T47D (cell line): ENCODE measurements around the gene DNAJC10.
A peak's percentile ranks its signal among the peaks of the same experiment; 100 is the strongest.
"Not testable (repeated sequence)": the region's sequence is repeated elsewhere in the genome, so short reads cannot be mapped to it uniquely, and the experiment has no call there.

Experiments
- DNase-seq, 2 experiments: peaks; one replicate each; pipeline versions ENCODE4 v3.0.0 to v3.0.0-alpha.2; 2011 to 2012; ENCODE audit warnings: low read depth in 1 of 2, low spot score in 1 of 2
- JUND ChIP-seq: IDR thresholded peaks from 2 replicates; pipeline ENCODE4 v1.6.1; 2012; ENCODE audit warnings: low read depth
- in situ Hi-C: cut with HindIII; loops from 2 replicates; pipeline ENCODE4 v1.10.0; 2016; ENCODE audit warnings: low sequenced_read_pairs, low pct_unique_long_range_greater_than_20kb

DNAJC10 gene

DNA sequence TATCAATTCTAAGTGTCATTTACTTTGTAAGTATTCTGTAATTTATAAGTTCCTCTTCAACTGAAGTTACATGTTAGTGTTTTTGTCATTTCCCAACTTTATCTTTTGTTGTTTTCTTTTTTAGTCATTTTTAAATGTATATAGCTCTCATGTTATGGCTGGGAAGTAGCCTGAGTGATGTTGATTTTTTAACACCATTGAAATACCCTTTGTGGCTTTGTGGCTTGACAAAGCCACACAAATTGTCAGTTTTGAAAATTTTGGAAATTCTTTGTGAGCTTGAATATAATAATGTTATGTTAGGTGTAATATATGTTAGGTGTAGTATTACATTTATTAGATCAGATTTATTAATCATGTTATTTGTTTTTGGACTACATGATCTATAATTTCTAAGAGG, 16.7 kb downstream of the DNAJC10 start:
- no peak for DNase-seq
- TF ChIP-seq JUND = no peak
- in situ Hi-C loops = no loop called here

DNA sequence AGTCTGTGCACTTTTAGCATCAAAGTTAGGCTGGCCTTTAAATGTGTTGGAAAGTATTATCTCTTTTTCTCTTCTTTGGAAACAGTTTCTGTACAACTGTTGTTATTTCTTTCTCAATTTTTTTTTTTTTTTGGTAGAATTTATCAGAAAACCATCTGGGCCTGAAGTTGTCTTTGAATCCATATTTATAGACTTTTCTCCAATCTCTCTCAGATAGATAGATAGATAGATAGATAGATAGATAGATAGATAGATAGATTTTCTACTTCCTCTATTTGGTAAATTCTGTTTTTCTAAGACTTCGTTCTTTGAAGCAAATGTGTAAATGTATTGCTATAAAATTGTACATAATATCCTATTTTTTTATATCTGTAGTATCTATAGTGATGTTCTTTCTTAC, 17.5 kb downstream of the DNAJC10 start:
- in situ Hi-C loops = no loop called here
- TF ChIP-seq JUND = no peak

GRCh38 chr2:182736856-182737255, 20.8 kb downstream of the DNAJC10 start:
- in situ Hi-C loops = not testable (repeated sequence)

More for the DNA sequence above, 17.5 kb downstream of the DNAJC10 start:
- no peak for DNase-seq

GRCh38 chr2:182740701-182741100, 24.6 kb downstream of the DNAJC10 start:
- in situ Hi-C loops = no loop called here
- TF ChIP-seq JUND = no peak
- no peak for DNase-seq

More at GRCh38 chr2:182736856-182737255, 20.8 kb downstream of the DNAJC10 start:
- DNase-seq = not testable (repeated sequence)

GRCh38 chr2:182741620-182742019, 25.6 kb downstream of the DNAJC10 start:
- in situ Hi-C loops = no loop called here
- no peak for DNase-seq
- no peak for TF ChIP-seq JUND

- no peak for TF ChIP-seq JUND
- in situ Hi-C loops = no loop called here
- no peak for DNase-seq
Measured at GRCh38 chr2:182744490-182744889, 28.4 kb downstream of the DNAJC10 start.

GRCh38 chr2:182745061-182745460, 29.0 kb downstream of the DNAJC10 start:
- no peak for TF ChIP-seq JUND
- peak in 1 of 2 experiments; percentile 65 for DNase-seq
- in situ Hi-C loops = no loop called here

DNA sequence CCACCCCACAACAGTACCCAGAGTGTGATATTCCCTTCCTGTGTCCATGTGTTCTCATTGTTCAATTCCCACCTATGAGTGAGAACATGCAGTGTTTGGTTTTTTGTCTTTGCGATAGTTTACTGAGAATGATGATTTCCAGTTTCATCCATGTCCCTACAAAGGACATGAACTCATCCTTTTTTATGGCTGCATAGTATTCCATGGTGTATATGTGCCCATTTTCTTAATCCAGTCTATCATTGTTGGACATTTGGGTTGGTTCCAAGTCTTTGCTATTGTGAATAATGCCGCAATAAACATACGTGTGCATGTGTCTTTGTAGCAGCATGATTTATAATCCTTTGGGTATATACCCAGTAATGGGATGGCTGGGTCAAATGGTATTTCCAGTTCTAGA, 29.8 kb downstream of the DNAJC10 start:
- in situ Hi-C loops = not testable (repeated sequence)

GRCh38 chr2:182754231-182754630, 38.2 kb downstream of the DNAJC10 start:
- in situ Hi-C loops = no loop called here
- no peak for TF ChIP-seq JUND
- no peak for DNase-seq

More for the DNA sequence above, 29.8 kb downstream of the DNAJC10 start:
- not testable (repeated sequence) for DNase-seq

DNA sequence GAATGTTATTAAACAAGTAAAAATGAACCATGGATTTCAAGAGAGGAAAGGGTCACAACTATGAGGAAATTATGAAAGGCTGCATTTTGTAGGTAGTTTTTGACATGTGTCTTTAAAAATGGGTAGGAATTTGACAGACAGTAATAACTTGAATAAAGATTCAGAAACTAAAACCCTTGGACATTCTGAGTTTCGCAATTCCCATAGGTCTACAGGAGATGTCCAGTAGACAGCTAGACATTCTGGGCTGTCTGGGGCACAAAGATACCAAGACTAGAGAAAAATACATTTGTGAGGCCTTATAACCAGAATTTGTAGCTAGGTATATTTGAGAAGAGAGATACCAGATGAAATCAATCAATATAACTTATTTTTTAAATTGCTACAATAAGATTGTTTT, 42.3 kb downstream of the DNAJC10 start:
- no peak for TF ChIP-seq JUND
- in situ Hi-C loops = no loop called here
- no peak for DNase-seq

GRCh38 chr2:182761903-182762302, 45.8 kb downstream of the DNAJC10 start:
- TF ChIP-seq JUND = no peak
- DNase-seq = no peak
- in situ Hi-C loops = no loop called here

- in situ Hi-C loops = no loop called here
- DNase-seq = peak in 1 of 2 experiments; percentile 58
- no peak for TF ChIP-seq JUND
Measured at GRCh38 chr2:182763311-182763912, 47.4 kb downstream of the DNAJC10 start.

DNA sequence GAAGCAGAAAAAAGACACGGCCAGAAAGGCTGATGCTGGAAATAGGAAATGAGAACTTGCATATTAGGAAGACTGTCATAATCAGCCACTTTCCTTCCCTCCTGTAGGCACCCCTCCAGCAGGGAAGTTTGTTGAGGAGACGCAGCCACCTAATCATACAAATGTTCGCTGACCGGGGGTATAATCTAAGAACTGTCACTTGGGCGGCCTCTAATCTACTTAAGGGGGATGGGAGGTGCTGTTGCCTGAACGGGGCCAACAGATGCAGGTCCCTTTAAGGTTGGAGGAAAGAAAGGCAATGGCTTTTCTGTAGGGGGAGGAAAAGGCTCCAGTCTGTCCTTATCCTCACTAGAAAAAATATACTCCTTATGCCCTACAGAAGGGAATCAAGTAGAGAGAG, 50.6 kb downstream of the DNAJC10 start:
- in situ Hi-C loops = no loop called here
- TF ChIP-seq JUND = no peak
- DNase-seq = no peak

GRCh38 chr2:182767578-182767977, 51.5 kb downstream of the DNAJC10 start:
- in situ Hi-C loops = no loop called here
- peak in 1 of 2 experiments; percentile 43 for DNase-seq
- TF ChIP-seq JUND = no peak

DNA sequence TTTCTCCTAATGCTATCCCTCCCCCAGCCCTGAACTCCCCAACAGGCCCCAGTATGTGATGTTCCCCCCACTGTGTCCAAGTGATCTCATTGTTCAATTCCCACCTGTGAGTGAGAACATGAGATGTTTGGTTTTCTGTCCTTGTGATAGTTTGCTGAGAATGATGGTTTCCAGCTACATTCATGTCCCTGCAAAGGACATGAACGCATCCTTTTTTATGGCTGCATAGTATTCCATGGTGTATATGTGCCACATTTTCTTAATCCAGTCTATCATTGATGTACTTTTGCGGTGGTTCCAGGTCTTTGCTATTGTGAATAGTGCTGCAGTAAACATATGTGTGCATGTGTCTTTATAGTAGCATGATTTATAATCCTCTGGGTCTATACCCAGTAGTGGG, 52.9 kb downstream of the DNAJC10 start:
- in situ Hi-C loops = not testable (repeated sequence)

More for the DNA sequence above, 52.9 kb downstream of the DNAJC10 start:
- DNase-seq = not testable (repeated sequence)
